Colonic mucosa (tissue), 4 donors: Measurements from ENCODE around the gene CAV1. TPM values are rescaled to one million over a fixed set of nuclear protein-coding genes. Genes with fewer than 3 reads are reported as not detected.

ENCODE experiments used
- DNase-seq: peaks from one replicate; pipeline ENCODE4 v3.0.0-alpha.2; 2020
- H3K27ac ChIP-seq: fragments of 200-600 bp; one replicate; pipeline ENCODE4 v1.8.0; 2021
- H3K27me3 ChIP-seq: fragments of 200-600 bp; one replicate; pipeline ENCODE4 v1.8.0; 2021
- H3K36me3 ChIP-seq: fragments of 200-600 bp; one replicate; pipeline ENCODE4 v1.8.0; 2021
- H3K4me1 ChIP-seq: fragments of 200-600 bp; one replicate; pipeline ENCODE4 v1.8.0; 2021; ENCODE audit warnings: mild to moderate bottlenecking
- H3K4me3 ChIP-seq: fragments of 200-600 bp; one replicate; pipeline ENCODE4 v1.8.0; 2021
- H3K9ac ChIP-seq, 2 donors: one replicate each; pipeline ENCODE4 v1.7.0; 2013; ENCODE audit warnings: control low read depth in 2 of 2, low read depth in 2 of 2, low read length in 2 of 2
- H3K9me3 ChIP-seq: fragments of 200-600 bp; one replicate; pipeline ENCODE4 v1.8.0; 2021
- CTCF ChIP-seq: fragments of 200-600 bp; IDR thresholded peaks from one replicate; pipeline ENCODE4 v1.8.0; 2022; ENCODE audit warnings: antibody characterized with exemption, mild to moderate bottlenecking
- intact Hi-C: fragments of 100-400 bp; cut with DNase I; formaldehyde crosslinking; loops from one replicate; pipeline ENCODE4 v1.14.1; 2022
- total RNA-seq, 2 donors: library from RNA; stranded (reverse); fragmentation: NEBNext Ultra II Directional in 1 of 2; extraction: Animal tissue kit (Norgen Biotek cat#: 25700) in 1 of 2; gene quantifications; one replicate each; pipeline ENCODE4 v1.2.1, GENCODE V29; 2021
- donor health status: healthy.
- donor health status: DM: no; HTN: no; CAD: no.
- donor health status: DM: no; HTN: no; CAD: no.

The CAV1 gene
- total RNA-seq, 2 donors from 2014 or later = 16.1 to 87.0 TPM

- H3K9ac ChIP-seq = no peak overlapping the region
- no peak overlapping the region for H3K27ac ChIP-seq
- no peak for DNase-seq
- no peak overlapping the region for H3K4me3 ChIP-seq
- intact Hi-C loops = loop anchor here (2.0 to 10.0 kb wide), 2 partner anchors 73 to 217 kb away; no protein-coding TSS in a partner anchor
- no peaks in the 10 kb centered on the region for H3K27me3 ChIP-seq
- no peaks in the 10 kb centered on the region for H3K4me1 ChIP-seq
- H3K36me3 ChIP-seq = no peaks in the 10 kb centered on the region
- TF ChIP-seq CTCF = peak; percentile 67
- no peaks in the 10 kb centered on the region for H3K9me3 ChIP-seq
Measured at GRCh38 chr7:116591202-116592040, 66.6 kb downstream of the CAV1 start.

GRCh38 chr7:116592041-116592355, 67.2 kb downstream of the CAV1 start:
- Histone ChIP-seq H3K4me3 (no peak overlapping the region), H3K9ac (peak overlapping the region in 1 of 2 donors; percentile 16), H3K4me1 (no peaks in the 10 kb centered on the region), H3K9me3 (no peaks in the 10 kb centered on the region), H3K27me3 (no peaks in the 10 kb centered on the region), H3K36me3 (no peaks in the 10 kb centered on the region), H3K27ac (peak overlapping the region; percentile 24)
- intact Hi-C loops = loop anchor here (10.0 kb wide), 1 partner anchor 73 kb away; no protein-coding TSS in a partner anchor
- TF ChIP-seq CTCF = no peak
- DNase-seq = no peak

- no peak overlapping the region for H3K4me3 ChIP-seq
- peak; percentile 63 for DNase-seq
- no peaks in the 10 kb centered on the region for H3K4me1 ChIP-seq
- intact Hi-C loops = loop anchor here (10.0 kb wide), 1 partner anchor 72 kb away; no protein-coding TSS in a partner anchor
- no peaks in the 10 kb centered on the region for H3K36me3 ChIP-seq
- H3K27ac ChIP-seq = peak overlapping the region; percentile 24
- H3K9ac ChIP-seq = peak overlapping the region in 1 of 2 donors; percentile 16
- no peak for TF ChIP-seq CTCF
- H3K27me3 ChIP-seq = no peaks in the 10 kb centered on the region
- H3K9me3 ChIP-seq = no peaks in the 10 kb centered on the region
Measured at GRCh38 chr7:116592445-116592844, 67.6 kb downstream of the CAV1 start.

GRCh38 chr7:116593359-116594075, 68.7 kb downstream of the CAV1 start:
- no peak overlapping the region for H3K27ac ChIP-seq
- TF ChIP-seq CTCF = no peak
- H3K4me3 ChIP-seq = no peak overlapping the region
- H3K9me3 ChIP-seq = no peaks in the 10 kb centered on the region
- intact Hi-C loops = loop anchor here (10.0 kb wide), 1 partner anchor 71 kb away; no protein-coding TSS in a partner anchor
- no peaks in the 10 kb centered on the region for H3K4me1 ChIP-seq
- H3K27me3 ChIP-seq = no peaks in the 10 kb centered on the region
- H3K9ac ChIP-seq = no peak overlapping the region
- no peaks in the 10 kb centered on the region for H3K36me3 ChIP-seq
- DNase-seq = no peak

- H3K9ac ChIP-seq = no peak overlapping the region
- DNase-seq = no peak
- no peak for TF ChIP-seq CTCF
- no peaks in the 10 kb centered on the region for H3K27me3 ChIP-seq
- H3K9me3 ChIP-seq = no peaks in the 10 kb centered on the region
- H3K27ac ChIP-seq = no peak overlapping the region
- no peak overlapping the region for H3K4me3 ChIP-seq
- intact Hi-C loops = loop anchor here (10.0 kb wide), 1 partner anchor 70 kb away; no protein-coding TSS in a partner anchor
- no peaks in the 10 kb centered on the region for H3K36me3 ChIP-seq
- no peaks in the 10 kb centered on the region for H3K4me1 ChIP-seq
Measured at GRCh38 chr7:116595063-116595462, 70.2 kb downstream of the CAV1 start.
